Measurements from ENCODE around the gene TMEM158.

The TMEM158 gene

DNA sequence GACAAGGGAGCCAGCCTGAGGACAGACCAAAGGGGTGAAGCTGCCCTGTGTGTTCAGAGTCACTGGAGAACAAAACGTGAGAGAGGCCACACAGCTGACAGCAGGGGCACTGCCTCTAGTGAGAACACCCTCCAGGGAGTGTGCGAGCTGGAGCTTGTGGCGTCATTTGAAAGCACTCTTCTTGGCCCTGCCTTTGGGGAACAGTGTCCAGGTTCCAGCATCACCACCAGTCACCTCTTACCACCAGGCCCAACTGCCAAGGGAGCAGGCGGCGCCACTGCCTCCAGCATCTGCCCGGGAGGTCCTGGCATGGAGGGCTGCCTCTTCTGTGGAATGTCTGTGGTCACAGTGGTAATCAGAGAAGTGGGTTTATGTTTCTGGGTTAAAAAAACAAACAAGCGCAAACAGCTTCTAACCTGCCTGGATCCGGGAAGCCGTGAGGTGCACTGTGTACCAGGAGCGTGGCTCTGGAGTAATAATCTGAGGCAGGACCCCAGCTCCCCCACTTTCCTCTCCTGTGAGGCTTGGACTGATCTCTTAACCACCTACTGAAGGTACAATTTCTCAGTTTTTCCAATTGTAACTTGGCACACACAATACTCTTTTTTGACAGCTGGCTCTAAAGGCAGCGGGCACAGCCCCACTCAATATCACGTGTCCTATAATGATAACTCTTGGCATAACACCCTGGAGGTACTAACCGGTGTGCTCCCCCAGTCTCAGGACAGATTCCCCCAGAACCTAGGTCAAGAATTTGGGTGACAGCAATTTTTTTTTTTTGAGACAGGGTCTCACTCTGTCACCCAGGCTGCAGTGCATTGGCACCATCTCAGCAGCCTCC, 47.7 kb downstream of the TMEM158 start:
- DNase-seq (ENCODE audit: insufficient read length, low spot score), result peak; percentile 47
- FAIRE-seq, result peak; percentile 73

- FAIRE-seq (no peak), DNase-seq (ENCODE audit: insufficient read length, low spot score) (no peak)
Observed at GRCh38 chr3:45176912-45177311, 49.2 kb downstream of the TMEM158 start.

All from HTR-8/SVneo (cell line).